ENCODE data around the gene SKP1.

Gene SKP1

DNA sequence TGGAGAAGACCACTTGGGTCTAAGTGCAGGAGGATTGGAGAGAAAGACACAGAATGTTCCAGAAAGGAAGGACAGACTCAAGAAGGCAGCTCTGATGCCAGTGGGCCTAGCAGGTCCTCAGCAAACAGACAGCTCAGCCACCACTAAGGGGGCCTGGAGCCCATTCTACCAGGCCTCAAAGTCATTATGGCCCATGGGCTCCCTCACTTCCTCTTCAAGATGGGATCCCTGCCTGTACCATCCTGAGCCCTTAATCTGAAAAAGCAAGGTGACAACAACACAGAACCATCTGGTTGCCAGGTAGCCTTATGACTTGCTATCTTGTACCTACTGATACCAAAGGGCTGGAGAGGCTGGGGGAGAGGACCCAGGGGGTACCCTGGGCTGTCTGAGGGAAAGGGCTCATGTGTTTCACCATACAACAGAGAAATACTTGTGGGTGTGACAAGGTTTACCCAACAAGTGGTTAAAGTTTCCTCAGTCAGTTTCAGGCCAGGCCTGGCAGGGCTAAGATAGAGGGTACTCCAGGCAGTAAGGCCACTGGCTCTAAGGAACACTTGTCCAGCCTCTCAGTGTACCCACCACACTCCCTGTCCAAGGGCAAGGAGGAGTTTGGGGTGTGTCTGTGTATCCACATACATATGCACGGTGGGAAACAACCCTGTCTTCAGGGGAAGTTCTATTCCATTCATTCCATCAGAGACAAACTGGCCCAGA is 31.6 kb downstream of the SKP1 start:
- DNase-seq (ENCODE audit: low read depth) = no peak
- no peak overlapping the region for H3K4me3 ChIP-seq (ENCODE audit: low read depth, low read length)
- TF ChIP-seq, protein P1, sequence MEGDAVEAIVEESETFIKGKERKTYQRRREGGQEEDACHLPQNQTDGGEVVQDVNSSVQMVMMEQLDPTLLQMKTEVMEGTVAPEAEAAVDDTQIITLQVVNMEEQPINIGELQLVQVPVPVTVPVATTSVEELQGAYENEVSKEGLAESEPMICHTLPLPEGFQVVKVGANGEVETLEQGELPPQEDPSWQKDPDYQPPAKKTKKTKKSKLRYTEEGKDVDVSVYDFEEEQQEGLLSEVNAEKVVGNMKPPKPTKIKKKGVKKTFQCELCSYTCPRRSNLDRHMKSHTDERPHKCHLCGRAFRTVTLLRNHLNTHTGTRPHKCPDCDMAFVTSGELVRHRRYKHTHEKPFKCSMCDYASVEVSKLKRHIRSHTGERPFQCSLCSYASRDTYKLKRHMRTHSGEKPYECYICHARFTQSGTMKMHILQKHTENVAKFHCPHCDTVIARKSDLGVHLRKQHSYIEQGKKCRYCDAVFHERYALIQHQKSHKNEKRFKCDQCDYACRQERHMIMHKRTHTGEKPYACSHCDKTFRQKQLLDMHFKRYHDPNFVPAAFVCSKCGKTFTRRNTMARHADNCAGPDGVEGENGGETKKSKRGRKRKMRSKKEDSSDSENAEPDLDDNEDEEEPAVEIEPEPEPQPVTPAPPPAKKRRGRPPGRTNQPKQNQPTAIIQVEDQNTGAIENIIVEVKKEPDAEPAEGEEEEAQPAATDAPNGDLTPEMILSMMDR (IDR thresholded peaks at IDR 0.05; ENCODE audit: low read depth, low read length, missing control alignments) = no peak

DNA sequence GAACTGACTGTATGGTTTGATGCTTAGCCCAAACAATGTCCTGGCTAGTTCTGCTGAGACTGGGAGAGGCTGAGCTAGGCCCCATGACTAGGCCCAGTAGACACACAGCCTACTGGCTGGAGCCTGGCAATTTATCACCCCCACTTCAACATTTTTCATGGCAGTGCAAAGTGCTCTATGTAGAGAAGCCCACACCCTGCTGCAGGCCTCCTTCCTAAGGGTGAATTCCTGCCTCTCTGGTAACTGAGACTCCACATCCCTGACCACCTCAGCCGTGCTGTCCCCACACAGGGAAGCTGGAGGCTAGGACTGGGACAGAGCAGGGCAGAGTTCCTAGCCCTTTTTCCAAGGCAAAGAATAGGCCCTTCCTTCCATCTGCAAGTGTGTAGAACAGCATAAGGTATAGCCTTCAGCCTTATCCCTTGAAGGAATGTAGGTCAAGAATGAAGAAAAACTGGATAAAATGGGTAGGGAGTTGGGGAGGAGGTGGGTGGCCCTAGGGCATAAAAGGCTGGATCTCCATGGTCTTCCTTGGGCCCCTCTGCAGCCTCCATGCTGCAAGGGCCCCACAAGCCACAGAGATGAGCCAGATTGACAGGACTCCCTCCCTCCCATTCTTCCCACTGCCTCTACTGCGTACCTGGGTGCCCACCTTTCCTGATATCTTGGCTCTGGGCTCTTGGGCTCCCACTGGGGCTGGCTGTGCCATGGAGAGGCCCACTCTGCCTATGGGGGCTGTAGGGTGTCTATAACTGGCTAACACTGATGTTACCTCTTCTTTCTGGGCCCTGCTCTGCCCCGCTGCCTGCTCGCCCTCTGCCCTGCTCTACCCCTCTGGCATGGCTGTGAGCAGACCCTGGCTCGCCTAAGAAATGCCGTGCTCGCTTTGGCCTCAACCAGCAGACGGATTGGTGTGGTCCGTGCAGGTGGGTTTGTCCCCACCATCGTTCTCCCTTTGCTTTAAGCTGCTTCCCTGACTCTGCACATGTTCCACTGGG is 32.5 kb downstream of the SKP1 start:
- H3K4me3 ChIP-seq (ENCODE audit: low read depth, low read length) = no peak overlapping the region
- TF ChIP-seq, protein P1 (IDR thresholded peaks at IDR 0.05; ENCODE audit: low read depth, low read length, missing control alignments) = no peak
- DNase-seq (ENCODE audit: low read depth) = no peak

DNA sequence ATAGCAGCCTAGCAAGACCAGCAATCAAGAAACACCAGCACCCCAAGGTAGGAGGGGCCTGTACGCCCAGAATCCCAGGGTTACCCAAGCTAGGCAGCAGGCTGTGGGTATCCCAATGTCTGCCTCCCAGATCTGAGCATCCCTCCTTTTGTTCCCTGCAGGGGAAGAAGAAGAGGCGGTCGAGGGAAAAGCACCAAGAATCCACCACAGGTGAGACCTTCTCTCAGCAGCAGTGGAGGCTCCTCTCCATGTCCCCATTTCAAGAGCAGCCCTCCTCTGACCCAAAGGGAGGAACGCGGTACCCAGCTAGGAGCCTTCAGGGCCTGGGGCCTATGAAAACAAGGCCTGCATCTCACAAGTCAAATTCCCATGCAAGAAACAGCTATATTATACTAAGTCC is 33.3 kb downstream of the SKP1 start:
- no peak for DNase-seq (ENCODE audit: low read depth)
- H3K4me3 ChIP-seq (ENCODE audit: low read depth, low read length) = no peak overlapping the region
- TF ChIP-seq, protein P1 (IDR thresholded peaks at IDR 0.05; ENCODE audit: low read depth, low read length, missing control alignments) = no peak

DNA sequence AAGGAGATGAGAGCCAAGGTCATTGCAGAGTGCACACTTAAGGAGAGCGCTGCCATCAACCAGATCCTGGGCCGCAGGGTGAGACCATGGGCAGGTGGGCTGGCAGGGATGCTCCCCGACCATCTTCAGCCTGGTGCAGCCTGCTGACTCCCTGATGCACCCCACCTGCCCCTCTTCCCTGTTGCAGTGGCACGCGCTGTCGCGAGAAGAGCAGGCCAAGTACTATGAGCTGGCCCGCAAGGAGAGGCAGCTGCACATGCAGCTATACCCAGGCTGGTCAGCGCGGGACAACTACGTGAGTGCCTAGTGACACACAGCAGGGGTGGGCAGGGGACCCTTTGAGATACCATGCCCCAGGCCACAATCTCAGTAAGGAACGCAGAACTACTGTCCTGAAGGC is 33.9 kb downstream of the SKP1 start:
- H3K4me3 ChIP-seq (ENCODE audit: low read depth, low read length) = no peak overlapping the region
- DNase-seq (ENCODE audit: low read depth) = no peak
- TF ChIP-seq, protein P1 (IDR thresholded peaks at IDR 0.05; ENCODE audit: low read depth, low read length, missing control alignments) = no peak

DNA sequence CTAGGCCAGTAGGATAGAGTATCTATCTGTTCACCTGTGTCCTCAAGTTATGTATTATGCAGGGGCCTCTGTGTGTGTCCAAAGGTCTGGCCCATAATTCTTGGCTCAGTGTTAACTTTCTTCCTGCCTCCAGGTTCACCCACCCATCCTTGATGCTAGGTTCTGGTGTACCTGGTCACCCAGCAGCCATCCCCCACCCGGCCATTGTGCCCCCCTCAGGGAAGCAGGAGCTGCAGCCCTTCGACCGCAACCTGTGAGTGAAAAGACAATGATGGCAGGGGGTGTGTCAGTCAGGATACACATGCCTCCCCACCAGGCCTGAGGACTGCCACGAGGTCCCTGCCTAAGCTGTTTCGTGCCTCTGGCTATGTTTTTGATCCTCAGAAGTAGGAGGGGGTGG is 34.7 kb downstream of the SKP1 start:
- TF ChIP-seq, protein P1 (IDR thresholded peaks at IDR 0.05; ENCODE audit: low read depth, low read length, missing control alignments) = no peak
- H3K4me3 ChIP-seq (ENCODE audit: low read depth, low read length) = no peak overlapping the region
- DNase-seq (ENCODE audit: low read depth) = no peak

DNA sequence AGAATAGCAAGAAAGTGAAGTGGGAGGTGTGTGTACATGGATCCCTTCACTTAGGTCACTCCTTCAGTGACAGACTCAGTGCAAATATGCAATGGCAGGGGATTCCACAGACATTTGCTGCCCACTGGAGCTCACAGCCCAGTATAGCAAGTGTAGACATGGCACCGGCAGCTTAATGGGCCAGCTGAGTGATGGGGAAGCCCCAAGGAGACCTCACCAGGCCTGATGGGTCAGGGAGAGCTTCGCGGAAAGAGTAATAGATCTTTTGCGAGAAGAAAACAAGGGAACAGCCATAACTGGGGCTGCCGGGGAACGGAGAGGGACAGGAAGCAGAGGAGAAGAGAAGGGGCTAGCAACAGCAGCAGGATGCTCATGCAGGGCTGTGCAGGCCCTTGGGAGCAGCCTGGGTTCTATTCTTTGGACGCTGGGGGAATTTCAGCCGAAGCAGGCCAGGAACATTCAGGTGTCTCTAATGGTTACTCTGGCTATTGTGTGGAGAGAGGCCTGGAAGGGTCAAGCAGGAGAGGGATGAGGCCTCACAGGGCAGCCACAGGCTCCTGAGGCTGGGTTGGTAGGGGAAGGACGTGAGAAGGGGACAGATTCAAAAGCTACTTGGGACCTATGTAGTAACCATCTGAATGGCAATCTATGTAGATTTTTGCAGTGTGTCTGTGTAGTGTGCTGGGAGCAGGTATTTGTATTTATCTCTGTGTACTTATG is 35.3 kb downstream of the SKP1 start:
- DNase-seq (ENCODE audit: low read depth) = no peak
- TF ChIP-seq, protein P1 (IDR thresholded peaks at IDR 0.05; ENCODE audit: low read depth, low read length, missing control alignments) = peak; percentile 40
- no peak overlapping the region for H3K4me3 ChIP-seq (ENCODE audit: low read depth, low read length)

All from GM12864 (cell line).